Activated CD4-positive, CD25-positive, alpha-beta regulatory T cell treated with anti-CD3 and anti-CD28 coated beads, Interleukin-2, amount 50 U/mL, for 72 hours (primary cell): ENCODE data around the gene GRM8.

Experiments used
- DNase-seq: peaks from one replicate; pipeline ENCODE4 v3.0.0; 2021

The GRM8 gene

GRCh38 chr7:126489874-126490273 lies 762.9 kb downstream of the GRM8 start:
- no peak for DNase-seq

GRCh38 chr7:126487728-126488442 lies 764.9 kb downstream of the GRM8 start:
- DNase-seq: no peak

GRCh38 chr7:126486806-126487205 lies 765.9 kb downstream of the GRM8 start:
- no peak for DNase-seq

- no peak for DNase-seq
Measured at GRCh38 chr7:126485791-126486190, 767.0 kb downstream of the GRM8 start.

DNA sequence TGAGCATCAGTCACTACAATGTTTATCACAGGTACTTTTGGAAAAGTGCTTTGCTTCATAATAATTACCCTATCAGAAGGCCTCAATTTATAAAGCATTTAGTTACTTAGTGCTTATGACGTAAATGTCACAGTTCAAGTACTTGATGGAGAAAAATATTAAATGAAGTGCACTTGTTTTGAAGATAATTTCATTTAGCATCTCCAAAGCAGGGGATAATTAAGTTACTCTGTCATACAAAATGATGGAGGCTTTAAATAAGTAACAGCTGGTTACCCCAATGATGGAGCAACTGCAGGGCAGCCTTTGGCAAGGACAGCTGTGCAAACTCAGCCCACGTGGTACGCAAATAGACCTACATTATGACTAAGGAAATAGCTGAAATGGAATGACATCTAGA lies 768.8 kb downstream of the GRM8 start:
- DNase-seq: no peak

GRCh38 chr7:126472825-126473224 lies 779.9 kb downstream of the GRM8 start:
- DNase-seq: no peak

DNA sequence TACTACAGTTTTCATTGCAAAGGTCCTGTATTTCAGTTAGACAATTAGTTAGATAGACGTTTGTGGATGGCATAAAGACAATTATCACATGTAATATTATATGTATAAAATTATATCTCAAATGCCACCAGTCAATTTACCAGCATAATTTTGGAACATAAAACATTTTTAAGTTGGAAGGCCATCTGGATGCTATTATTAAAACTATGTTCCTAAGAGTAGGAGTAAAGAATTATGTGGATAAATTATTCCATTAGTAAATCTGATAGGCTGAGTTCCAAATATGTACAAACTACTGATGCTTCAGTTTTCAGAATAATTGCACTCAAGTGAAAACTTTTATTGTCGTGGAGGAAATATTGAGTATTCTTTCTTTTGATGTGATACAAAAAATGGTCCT lies 790.3 kb downstream of the GRM8 start:
- DNase-seq: no peak

- DNase-seq: no peak
Measured at GRCh38 chr7:126460664-126461063, 792.1 kb downstream of the GRM8 start.

GRCh38 chr7:126453104-126453503 lies 799.6 kb downstream of the GRM8 start:
- DNase-seq: no peak

DNA sequence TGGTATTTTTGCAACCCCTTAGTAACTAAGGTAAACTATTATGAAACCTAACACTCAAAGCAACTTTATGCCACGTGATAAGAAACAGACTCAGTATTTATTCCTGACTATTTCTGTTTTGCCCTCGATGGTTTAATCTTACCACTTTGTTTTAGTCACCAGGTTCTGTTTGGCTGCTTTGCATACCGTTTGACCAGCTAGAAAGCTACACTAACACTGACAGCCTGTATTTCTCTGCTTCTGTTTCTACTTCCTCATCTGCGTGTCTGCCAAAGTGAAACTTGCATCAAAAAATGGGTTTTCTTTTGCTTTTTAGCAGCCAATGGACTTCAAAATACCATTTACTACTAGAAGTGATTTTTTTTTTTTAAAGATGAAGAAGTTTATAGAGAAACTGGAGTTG lies 802.5 kb downstream of the GRM8 start:
- DNase-seq: no peak

DNA sequence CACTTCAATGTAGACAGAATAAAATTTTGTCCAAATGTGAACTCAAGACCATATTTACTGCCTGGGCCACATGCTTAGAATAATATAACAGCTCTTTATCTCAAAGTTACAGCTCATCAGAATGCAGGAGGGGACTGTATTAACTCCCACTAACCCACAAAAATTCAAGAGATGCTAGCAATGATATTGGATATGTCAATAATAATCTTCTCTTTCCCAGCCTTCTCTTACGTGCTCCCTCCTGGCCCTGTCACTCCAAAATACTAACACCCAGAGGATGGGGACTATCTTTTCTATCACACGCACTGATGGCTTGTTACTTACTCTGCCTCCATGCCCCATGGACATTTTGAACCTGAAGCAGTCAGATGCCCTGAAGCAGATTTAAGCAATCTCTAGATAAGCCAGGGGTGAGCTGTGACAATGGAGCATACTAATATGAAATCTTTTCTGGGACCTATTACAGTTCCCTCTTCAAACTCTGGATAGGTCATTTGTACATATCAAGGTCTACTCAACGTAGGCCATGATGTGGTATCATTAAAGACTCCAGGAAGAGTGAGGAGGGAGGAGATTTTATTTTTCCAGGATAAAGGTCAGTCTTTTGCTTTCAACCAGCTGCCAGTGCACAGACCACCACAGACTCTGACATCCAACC lies 803.0 kb downstream of the GRM8 start:
- DNase-seq: no peak

DNA sequence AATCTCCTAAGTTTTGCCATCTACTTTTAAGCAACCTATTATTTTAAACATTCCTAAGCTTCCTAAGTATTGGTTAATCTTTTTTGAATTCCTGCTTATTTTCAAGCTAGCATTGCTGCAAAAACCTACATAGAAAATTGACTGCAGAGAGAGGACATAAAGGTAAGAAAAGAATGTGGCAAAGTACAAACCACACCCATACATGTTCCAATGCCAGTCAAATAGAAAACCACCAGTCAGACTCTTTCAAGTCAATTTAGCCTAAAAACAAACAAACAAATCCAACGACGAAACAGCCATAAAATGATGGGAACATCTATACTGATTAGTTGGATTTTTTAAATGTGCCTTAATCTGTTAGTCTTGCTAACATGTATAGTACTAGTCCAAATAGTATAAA lies 804.8 kb downstream of the GRM8 start:
- no peak for DNase-seq

GRCh38 chr7:126445991-126446390 lies 806.8 kb downstream of the GRM8 start:
- no peak for DNase-seq

DNA sequence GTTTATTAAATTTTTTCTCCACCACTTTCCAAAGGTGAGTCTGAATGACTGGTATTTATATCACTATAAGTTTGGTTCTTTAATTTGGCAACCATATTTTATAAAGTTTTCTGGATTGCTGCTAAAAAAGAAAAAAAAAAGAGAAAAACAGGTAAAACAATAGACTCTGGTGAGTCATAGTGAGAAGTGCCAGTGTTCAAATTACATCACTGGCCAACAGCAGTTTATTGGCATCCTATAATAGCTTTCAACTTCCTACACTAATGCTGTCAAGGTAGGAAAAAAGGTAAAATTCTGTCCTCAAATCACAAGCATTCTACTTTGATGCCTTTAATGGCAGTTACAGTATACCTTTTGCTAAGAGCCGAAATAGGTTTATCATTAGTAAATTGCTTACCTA lies 808.8 kb downstream of the GRM8 start:
- no peak for DNase-seq

DNA sequence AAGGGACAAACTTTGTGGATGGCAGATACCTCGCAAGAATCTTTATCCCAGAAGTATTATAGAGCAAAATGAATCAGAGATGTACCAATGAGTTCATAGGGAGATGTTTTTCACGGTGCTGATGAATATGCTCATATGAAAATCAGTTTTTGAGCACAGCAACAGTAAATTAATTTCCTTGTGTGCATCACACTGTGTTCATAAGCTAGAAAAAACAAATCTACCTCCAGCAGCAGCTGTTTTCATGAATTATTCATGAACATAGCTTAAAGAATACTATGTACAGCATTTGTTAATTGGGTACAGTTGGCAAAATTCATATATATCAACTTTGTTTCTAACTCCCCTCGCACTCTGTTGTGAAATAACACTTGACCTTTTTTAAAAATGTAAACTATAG lies 809.8 kb downstream of the GRM8 start:
- no peak for DNase-seq

DNA sequence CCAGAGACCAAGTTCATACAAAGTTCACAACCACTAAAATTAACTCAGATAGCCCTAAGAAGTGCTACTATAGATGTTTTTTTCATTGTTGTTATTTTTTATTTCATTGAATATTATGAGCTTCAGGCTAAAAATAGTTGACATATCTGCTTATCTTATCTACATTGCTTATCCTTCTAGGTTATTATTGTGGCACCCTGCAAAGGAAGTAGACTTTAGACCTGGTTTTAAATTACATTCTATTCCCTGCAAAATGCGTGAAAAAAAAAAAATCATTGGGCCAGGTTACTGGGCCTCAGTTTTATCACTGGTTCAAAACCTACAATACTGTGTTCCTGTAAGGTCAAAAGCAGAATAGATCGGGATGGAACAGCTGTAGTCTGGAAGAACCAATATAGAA lies 811.0 kb downstream of the GRM8 start:
- no peak for DNase-seq

GRCh38 chr7:126440542-126440941 lies 812.2 kb downstream of the GRM8 start:
- no peak for DNase-seq

GRCh38 chr7:126436213-126436868 lies 816.4 kb downstream of the GRM8 start:
- no peak for DNase-seq

DNA sequence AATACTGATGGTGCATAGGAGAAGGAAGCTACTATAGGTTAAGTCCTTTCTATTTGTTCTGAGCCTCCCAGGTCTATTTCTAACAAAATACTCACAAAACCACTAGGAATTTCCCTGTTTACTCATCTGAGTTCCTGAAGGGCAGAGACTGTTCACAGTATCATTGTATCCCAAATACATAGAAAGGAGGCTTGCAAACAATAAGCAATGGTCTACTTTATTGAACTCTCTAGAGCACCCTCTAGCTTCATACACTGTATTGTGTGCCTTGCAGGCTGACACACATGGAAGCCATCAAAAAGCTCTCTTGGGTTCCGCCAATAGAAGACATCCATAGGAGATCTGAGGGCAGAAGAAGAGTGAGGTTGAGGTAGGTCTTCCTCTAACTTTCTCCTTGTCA lies 826.1 kb downstream of the GRM8 start:
- no peak for DNase-seq

- DNase-seq: no peak
Measured at GRCh38 chr7:126424985-126425384, 827.8 kb downstream of the GRM8 start.

- DNase-seq: no peak
Measured at GRCh38 chr7:126419047-126419446, 833.7 kb downstream of the GRM8 start.

DNA sequence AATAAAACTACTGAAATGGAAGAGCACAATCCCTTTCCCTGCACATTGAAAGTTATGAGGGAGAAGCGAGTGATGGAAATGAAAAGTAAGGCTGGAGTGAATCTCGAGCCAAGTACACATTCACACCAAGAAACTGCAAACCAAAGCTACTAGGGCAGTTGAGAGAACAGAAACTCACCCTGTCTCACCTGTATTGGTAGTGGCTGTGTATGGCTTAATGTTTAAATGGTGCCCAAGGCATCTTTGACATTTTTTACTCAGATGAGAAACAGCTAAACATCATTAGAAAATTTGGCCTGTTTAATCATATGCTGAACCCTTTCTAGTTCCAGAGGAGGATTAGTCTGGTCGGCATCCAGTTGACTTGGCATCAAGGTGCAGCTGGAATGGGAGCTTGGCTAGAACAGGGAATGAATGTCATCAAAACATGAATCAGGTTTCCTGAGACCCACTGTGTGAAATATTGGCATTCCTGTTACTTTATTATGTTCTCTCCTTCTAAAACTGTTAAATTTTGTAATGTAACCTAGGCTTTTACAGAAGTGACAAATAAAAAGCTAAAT lies 840.8 kb downstream of the GRM8 start:
- no peak for DNase-seq

DNA sequence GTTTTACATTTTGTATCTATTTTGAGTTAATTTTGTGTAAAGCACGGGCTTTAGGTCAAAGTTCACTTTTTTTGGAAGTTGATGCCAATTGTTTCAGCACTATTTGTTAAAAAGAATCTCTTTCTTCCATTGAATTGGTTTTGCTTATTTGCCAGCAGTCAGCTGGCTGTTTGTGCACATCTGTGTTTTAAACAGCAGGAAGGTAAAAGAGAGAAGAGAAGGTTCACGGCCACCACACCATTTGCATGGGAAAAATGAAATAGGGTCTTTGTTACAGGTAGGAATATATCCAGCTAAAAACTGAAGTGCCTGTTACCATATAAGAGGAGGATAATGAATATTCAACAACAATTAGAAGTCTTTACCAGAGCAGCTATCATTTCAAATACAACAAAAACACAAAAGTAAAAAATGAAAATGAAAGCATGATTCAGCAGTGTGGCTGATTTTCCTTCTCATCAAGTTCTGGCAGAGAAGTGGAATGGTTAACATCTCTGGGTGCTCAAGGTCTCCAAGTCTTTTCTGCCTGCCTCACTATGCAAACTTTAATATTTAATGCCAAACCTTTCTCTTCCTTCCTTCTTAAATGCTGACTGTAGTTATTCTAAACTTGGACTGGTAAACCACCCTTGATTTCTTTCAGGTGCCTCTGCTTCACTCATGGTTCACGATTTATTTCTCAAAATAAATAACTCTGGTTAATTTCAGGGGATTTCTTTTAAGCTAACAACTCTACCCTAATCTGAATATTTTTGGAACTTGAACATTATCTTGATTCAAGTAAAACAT lies 841.5 kb downstream of the GRM8 start:
- DNase-seq: no peak
